ENCODE measurements around the gene CYP4F11. TPM values are rescaled to one million over a fixed set of nuclear protein-coding genes. Genes with fewer than 3 reads are reported as not detected.

CYP4F11 gene
- total RNA-seq, 1 experiment from 2014 or later, result 0.21 TPM

DNA sequence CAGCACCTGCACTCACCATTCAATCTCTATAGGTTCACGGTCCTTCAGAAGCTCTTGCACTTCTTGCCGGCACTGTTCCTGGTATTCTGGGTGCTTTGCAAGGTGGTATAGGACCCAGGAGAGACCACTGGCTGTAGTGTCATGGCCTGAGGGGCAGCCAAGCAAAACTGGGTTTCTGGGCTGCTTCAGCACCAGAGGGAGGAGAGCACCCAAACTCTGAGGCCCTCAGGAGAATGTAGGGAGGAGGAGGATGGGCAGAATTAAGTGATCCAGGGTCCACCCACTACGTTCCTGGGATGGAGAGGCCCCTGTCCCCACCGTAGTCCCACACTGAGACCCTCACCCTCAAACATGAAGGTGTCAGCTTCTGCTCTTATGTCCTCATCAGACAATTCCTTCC lies 12.3 kb downstream of the CYP4F11 start:
- no peak overlapping the region for H3K4me3 ChIP-seq (ENCODE audit: low read depth in 2 of 2, low read length in 2 of 2)
- no peaks in the 10 kb centered on the region for H3K36me3 ChIP-seq (ENCODE audit: control insufficient read depth, insufficient read depth, low read length)
- no peaks in the 10 kb centered on the region; the same call in 1 of the 2 replicates for H3K27me3 ChIP-seq (ENCODE audit: control insufficient read depth, insufficient read depth, low read length)
- ChIA-PET CTCF (no interaction called here), POLR2A (no interaction called here)
- BruUV-seq (replicated peaks), result no TSS peak
- ATAC-seq, result no peak
- no peak for DNase-seq (ENCODE audit: low read depth, low spot score)
- H3K27ac ChIP-seq (ENCODE audit: low read length), result no peak overlapping the region
- in situ Hi-C loops (cut with HindIII; ENCODE audit: low pct_unique_long_range_greater_than_20kb, low sequenced_read_pairs) (no loop called here), intact Hi-C loops (cut with micrococcal nuclease; ENCODE audit: unreplicated experiment) (no loop called here)
- no peaks in the 10 kb centered on the region for H3K4me1 ChIP-seq (ENCODE audit: control insufficient read depth, insufficient read depth, low read length)
- H3K9me3 ChIP-seq (ENCODE audit: control insufficient read depth, insufficient read depth, low read depth, low read length), result no peaks in the 10 kb centered on the region
- no peak for TF ChIP-seq SIN3A (IDR thresholded peaks at IDR 0.05; ENCODE audit: borderline replicate concordance, insufficient read depth, low read depth, low read length)

DNA sequence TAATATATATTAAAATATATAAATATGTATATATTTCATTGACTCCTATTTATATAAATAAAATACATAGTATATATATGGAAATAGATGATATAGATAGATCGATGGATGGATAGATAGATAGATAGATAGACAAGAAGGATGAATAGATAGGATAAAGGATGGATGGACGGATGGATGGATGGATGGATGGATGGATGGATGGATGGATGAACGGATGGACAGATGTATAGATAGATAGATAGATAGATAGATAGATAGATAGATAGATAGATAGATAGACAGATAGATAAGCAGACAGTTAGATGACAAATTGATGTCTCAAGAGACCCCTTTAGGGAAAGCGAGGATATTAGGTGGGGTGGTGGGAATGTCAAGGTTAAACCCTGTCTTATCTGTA lies 15.1 kb downstream of the CYP4F11 start:
- Histone ChIP-seq H3K36me3 (ENCODE audit: control insufficient read depth, insufficient read depth, low read length) (no peaks in the 10 kb centered on the region), H3K9me3 (ENCODE audit: control insufficient read depth, insufficient read depth, low read depth, low read length) (no peaks in the 10 kb centered on the region), H3K4me1 (ENCODE audit: control insufficient read depth, insufficient read depth, low read length) (no peaks in the 10 kb centered on the region), H3K4me3 (ENCODE audit: low read depth in 2 of 2, low read length in 2 of 2) (no peak overlapping the region), H3K27ac (ENCODE audit: low read length) (no peak overlapping the region), H3K27me3 (ENCODE audit: control insufficient read depth, insufficient read depth, low read length) (no peaks in the 10 kb centered on the region; the same call in 1 of the 2 replicates)
- ATAC-seq (no peak), DNase-seq (ENCODE audit: low read depth, low spot score) (no peak)
- no TSS peak for BruUV-seq (replicated peaks)
- POLR2A ChIA-PET, result no interaction called here
- TF ChIP-seq, protein P1, sequence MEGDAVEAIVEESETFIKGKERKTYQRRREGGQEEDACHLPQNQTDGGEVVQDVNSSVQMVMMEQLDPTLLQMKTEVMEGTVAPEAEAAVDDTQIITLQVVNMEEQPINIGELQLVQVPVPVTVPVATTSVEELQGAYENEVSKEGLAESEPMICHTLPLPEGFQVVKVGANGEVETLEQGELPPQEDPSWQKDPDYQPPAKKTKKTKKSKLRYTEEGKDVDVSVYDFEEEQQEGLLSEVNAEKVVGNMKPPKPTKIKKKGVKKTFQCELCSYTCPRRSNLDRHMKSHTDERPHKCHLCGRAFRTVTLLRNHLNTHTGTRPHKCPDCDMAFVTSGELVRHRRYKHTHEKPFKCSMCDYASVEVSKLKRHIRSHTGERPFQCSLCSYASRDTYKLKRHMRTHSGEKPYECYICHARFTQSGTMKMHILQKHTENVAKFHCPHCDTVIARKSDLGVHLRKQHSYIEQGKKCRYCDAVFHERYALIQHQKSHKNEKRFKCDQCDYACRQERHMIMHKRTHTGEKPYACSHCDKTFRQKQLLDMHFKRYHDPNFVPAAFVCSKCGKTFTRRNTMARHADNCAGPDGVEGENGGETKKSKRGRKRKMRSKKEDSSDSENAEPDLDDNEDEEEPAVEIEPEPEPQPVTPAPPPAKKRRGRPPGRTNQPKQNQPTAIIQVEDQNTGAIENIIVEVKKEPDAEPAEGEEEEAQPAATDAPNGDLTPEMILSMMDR (IDR thresholded peaks at IDR 0.05), result no peak
- TF ChIP-seq POLR2AphosphoS5 (IDR thresholded peaks at IDR 0.05; ENCODE audit: low read depth, low read length) (no peak), TCF7L2 (IDR thresholded peaks at IDR 0.05; ENCODE audit: low read depth, low read length) (no peak), SIN3A (IDR thresholded peaks at IDR 0.05; ENCODE audit: borderline replicate concordance, insufficient read depth, low read depth, low read length) (no peak)
- TF ChIP-seq, protein P2, sequence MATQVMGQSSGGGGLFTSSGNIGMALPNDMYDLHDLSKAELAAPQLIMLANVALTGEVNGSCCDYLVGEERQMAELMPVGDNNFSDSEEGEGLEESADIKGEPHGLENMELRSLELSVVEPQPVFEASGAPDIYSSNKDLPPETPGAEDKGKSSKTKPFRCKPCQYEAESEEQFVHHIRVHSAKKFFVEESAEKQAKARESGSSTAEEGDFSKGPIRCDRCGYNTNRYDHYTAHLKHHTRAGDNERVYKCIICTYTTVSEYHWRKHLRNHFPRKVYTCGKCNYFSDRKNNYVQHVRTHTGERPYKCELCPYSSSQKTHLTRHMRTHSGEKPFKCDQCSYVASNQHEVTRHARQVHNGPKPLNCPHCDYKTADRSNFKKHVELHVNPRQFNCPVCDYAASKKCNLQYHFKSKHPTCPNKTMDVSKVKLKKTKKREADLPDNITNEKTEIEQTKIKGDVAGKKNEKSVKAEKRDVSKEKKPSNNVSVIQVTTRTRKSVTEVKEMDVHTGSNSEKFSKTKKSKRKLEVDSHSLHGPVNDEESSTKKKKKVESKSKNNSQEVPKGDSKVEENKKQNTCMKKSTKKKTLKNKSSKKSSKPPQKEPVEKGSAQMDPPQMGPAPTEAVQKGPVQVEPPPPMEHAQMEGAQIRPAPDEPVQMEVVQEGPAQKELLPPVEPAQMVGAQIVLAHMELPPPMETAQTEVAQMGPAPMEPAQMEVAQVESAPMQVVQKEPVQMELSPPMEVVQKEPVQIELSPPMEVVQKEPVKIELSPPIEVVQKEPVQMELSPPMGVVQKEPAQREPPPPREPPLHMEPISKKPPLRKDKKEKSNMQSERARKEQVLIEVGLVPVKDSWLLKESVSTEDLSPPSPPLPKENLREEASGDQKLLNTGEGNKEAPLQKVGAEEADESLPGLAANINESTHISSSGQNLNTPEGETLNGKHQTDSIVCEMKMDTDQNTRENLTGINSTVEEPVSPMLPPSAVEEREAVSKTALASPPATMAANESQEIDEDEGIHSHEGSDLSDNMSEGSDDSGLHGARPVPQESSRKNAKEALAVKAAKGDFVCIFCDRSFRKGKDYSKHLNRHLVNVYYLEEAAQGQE (IDR thresholded peaks at IDR 0.05; ENCODE audit: insufficient read depth in 1 of 2, low read depth in 2 of 2, low read length in 1 of 2), result no peak
- in situ Hi-C loops (cut with HindIII; ENCODE audit: low pct_unique_long_range_greater_than_20kb, low sequenced_read_pairs) (no loop called here), intact Hi-C loops (cut with micrococcal nuclease; ENCODE audit: unreplicated experiment) (no loop called here)
- CTCF ChIA-PET, result interaction anchor here (0.6 kb wide), 1 partner anchor 59 kb away, joined by 3 read pairs; no protein-coding TSS in a partner anchor

DNA sequence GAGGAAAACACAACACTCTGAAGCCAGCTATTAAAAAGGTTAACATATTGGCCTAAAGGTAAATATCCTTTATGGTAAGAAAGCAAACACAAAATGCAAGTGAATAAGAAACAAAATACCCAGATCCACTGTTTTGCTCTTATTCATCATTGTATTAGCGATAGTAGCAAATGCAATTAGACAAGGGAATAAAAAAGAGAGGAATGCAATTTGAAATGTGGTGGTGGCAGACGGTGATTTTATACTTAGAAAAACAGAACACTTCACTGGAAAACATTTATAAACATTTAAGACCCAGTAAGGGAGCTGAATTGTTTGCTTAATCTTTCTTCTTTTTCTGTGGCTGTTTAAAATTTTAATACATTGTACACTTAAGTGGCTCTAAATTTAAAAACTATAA lies 19.2 kb downstream of the CYP4F11 start:
- Histone ChIP-seq H3K36me3 (ENCODE audit: control insufficient read depth, insufficient read depth, low read length) (no peaks in the 10 kb centered on the region), H3K4me1 (ENCODE audit: control insufficient read depth, insufficient read depth, low read length) (no peaks in the 10 kb centered on the region), H3K27ac (ENCODE audit: low read length) (no peak overlapping the region), H3K9me3 (ENCODE audit: control insufficient read depth, insufficient read depth, low read depth, low read length) (no peaks in the 10 kb centered on the region), H3K4me3 (ENCODE audit: low read depth in 2 of 2, low read length in 2 of 2) (no peak overlapping the region), H3K27me3 (ENCODE audit: control insufficient read depth, insufficient read depth, low read length) (no peaks in the 10 kb centered on the region)
- ATAC-seq (no peak), DNase-seq (ENCODE audit: low read depth, low spot score) (no peak)
- ChIA-PET POLR2A (no interaction called here), CTCF (no interaction called here)
- no peak for TF ChIP-seq TCF7L2 (IDR thresholded peaks at IDR 0.05; ENCODE audit: low read depth, low read length)
- TF ChIP-seq SIN3A (IDR thresholded peaks at IDR 0.05; ENCODE audit: borderline replicate concordance, insufficient read depth, low read depth, low read length), result no peak
- TF ChIP-seq, protein P1 (IDR thresholded peaks at IDR 0.05), result no peak
- TF ChIP-seq, protein P2 (IDR thresholded peaks at IDR 0.05; ENCODE audit: insufficient read depth in 1 of 2, low read depth in 2 of 2, low read length in 1 of 2), result no peak
- TF ChIP-seq POLR2AphosphoS5 (IDR thresholded peaks at IDR 0.05; ENCODE audit: low read depth, low read length), result no peak
- BruUV-seq (replicated peaks), result no TSS peak
- in situ Hi-C loops (cut with HindIII; ENCODE audit: low pct_unique_long_range_greater_than_20kb, low sequenced_read_pairs) (no loop called here), intact Hi-C loops (cut with micrococcal nuclease; ENCODE audit: unreplicated experiment) (no loop called here)
